Fibroblast of lung (primary cell): Measurements from ENCODE around the gene IGFLR1. TPM values are rescaled to one million over a fixed set of nuclear protein-coding genes. Genes with fewer than 3 reads are reported as not detected.

Experiments used
- DNase-seq, 2 donors: peaks; one replicate each; pipeline versions ENCODE4 v3.0.0 to v3.0.0-alpha.2; 2010; ENCODE audit warnings: low read depth in 2 of 2
- H2AFZ ChIP-seq: 2 replicates; pipeline ENCODE4 v1.5.1; 2012; ENCODE audit warnings: low read length, control low read depth, inconsistent platforms
- H3K27ac ChIP-seq: 2 replicates; pipeline ENCODE4 v1.5.1; 2011; ENCODE audit warnings: low read length, control low read depth; ENCODE audit not compliant: insufficient read depth
- H3K27me3 ChIP-seq: 2 replicates; pipeline ENCODE4 v1.5.1; 2011; ENCODE audit warnings: mild to moderate bottlenecking, low read length; ENCODE audit not compliant: control insufficient read depth, insufficient read depth
- H3K36me3 ChIP-seq: 2 replicates; pipeline ENCODE4 v1.5.1; 2011; ENCODE audit warnings: low read length; ENCODE audit not compliant: control insufficient read depth, insufficient read depth
- H3K4me1 ChIP-seq: 2 replicates; pipeline ENCODE4 v1.5.1; 2011; ENCODE audit warnings: low read length; ENCODE audit not compliant: control insufficient read depth, insufficient read depth; ENCODE audit errors: extremely low read depth
- H3K4me2 ChIP-seq: 2 replicates; pipeline ENCODE4 v1.5.1; 2011; ENCODE audit warnings: low read length, control low read depth; ENCODE audit not compliant: insufficient read depth; ENCODE audit errors: extremely low read depth
- H3K4me3 ChIP-seq, 4 experiments: fragments of 200-600 bp in 1 of 4; sonication (generic) in 1 of 4; replicated peaks in 1 of 4; 2 replicates each; pipeline ENCODE4 v1.5.1; 2011 to 2016; ENCODE audit warnings: low read length in 4 of 4, low read depth in 3 of 4, mild to moderate bottlenecking in 3 of 4, control low read depth in 2 of 4, inconsistent platforms in 1 of 4, mixed read lengths in 1 of 4; ENCODE audit not compliant: insufficient read depth in 1 of 4; ENCODE audit errors: control extremely low read depth in 1 of 4
- H3K79me2 ChIP-seq: 2 replicates; pipeline ENCODE4 v1.5.1; 2012; ENCODE audit warnings: mild to moderate bottlenecking, low read length, inconsistent platforms; ENCODE audit not compliant: control insufficient read depth, insufficient read depth
- H3K9ac ChIP-seq: 2 replicates; pipeline ENCODE4 v1.5.1; 2011; ENCODE audit warnings: mild to moderate bottlenecking, low read length, control low read depth; ENCODE audit not compliant: insufficient read depth
- H3K9me3 ChIP-seq: 2 replicates; pipeline ENCODE4 v1.5.1; 2012; ENCODE audit warnings: low read depth, low read length; ENCODE audit not compliant: control insufficient read depth, insufficient read depth
- H4K20me1 ChIP-seq: 2 replicates; pipeline ENCODE4 v1.5.1; 2011; ENCODE audit warnings: low read length; ENCODE audit not compliant: control insufficient read depth, insufficient read depth; ENCODE audit errors: extremely low read depth
- EZH2 ChIP-seq: IDR thresholded peaks from 2 replicates; pipeline ENCODE4 v1.5.1; 2012; ENCODE audit warnings: low read length, control low read depth, mild to moderate bottlenecking; ENCODE audit errors: missing control alignments
- polyA plus RNA-seq, 2 donors: library from polyadenylated mRNA; depleted of rRNA in 1 of 2; stranded (reverse) in 1 of 2; unstranded in 1 of 2; fragments of >200 nt; gene quantifications; 2 replicates each; pipeline ENCODE4 v1.2.1, GENCODE V29; 2011 to 2012; ENCODE audit warnings: missing spikeins in 1 of 2
- total RNA-seq: library from RNA; depleted of rRNA; stranded (reverse); fragments of >200 nt; gene quantifications from 2 replicates; pipeline ENCODE4 v1.2.1, GENCODE V29; 2014
- TF ChIP-seq, protein P1 (sequence below), 2 donors: IDR thresholded peaks in 1 of 2; conservative IDR thresholded peaks in 1 of 2; 1 replicate in 1 of 2; 2 replicates in 1 of 2; pipeline ENCODE4 v1.5.1; 2011 to 2012; ENCODE audit warnings: low read length in 2 of 2, control low read depth in 1 of 2, inconsistent platforms in 1 of 2, low read depth in 1 of 2, mild to moderate bottlenecking in 1 of 2

The IGFLR1 gene
- total and polyA plus RNA-seq, 2 donors (not counting 1 experiment from before 2014, with no cell fraction given) = 0.17 to 0.75 TPM

DNA sequence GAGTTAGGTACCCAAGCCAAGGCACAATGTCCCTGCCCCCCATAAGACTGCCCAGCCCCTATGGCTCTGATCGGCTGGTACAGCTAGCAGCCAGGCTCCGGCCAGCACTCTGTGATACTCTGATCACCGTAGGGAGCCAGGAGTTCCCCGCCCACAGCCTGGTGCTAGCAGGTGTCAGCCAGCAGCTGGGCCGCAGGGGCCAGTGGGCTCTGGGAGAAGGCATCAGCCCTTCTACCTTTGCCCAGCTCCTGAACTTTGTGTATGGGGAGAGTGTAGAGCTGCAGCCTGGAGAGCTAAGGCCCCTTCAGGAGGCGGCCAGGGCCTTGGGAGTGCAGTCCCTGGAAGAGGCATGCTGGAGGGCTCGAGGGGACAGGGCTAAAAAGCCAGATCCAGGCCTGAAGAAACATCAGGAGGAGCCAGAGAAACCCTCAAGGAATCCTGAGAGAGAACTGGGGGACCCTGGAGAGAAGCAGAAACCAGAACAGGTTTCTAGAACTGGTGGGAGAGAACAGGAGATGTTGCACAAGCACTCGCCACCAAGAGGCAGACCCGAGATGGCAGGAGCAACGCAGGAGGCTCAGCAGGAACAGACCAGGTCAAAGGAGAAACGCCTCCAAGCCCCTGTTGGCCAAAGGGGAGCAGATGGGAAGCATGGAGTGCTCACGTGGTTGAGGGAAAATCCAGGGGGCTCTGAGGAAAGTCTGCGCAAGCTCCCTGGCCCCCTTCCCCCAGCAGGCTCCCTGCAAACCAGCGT is 27.5 kb downstream of the IGFLR1 start:
- Histone ChIP-seq H3K9ac (no peak overlapping the region), H3K79me2 (peaks cover 16% of the 10 kb centered on the region), H3K9me3 (no peaks in the 10 kb centered on the region), H3K4me2 (no peak overlapping the region), H4K20me1 (no peaks in the 10 kb centered on the region), H3K36me3 (peaks cover 3% of the 10 kb centered on the region), H2AFZ (no peak overlapping the region), H3K4me3 (no peak overlapping the region), H3K27me3 (peaks cover 2% of the 10 kb centered on the region), H3K4me1 (peaks cover 9% of the 10 kb centered on the region), H3K27ac (no peak overlapping the region)
- DNase-seq = no peak
- TF ChIP-seq, protein P1, sequence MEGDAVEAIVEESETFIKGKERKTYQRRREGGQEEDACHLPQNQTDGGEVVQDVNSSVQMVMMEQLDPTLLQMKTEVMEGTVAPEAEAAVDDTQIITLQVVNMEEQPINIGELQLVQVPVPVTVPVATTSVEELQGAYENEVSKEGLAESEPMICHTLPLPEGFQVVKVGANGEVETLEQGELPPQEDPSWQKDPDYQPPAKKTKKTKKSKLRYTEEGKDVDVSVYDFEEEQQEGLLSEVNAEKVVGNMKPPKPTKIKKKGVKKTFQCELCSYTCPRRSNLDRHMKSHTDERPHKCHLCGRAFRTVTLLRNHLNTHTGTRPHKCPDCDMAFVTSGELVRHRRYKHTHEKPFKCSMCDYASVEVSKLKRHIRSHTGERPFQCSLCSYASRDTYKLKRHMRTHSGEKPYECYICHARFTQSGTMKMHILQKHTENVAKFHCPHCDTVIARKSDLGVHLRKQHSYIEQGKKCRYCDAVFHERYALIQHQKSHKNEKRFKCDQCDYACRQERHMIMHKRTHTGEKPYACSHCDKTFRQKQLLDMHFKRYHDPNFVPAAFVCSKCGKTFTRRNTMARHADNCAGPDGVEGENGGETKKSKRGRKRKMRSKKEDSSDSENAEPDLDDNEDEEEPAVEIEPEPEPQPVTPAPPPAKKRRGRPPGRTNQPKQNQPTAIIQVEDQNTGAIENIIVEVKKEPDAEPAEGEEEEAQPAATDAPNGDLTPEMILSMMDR (conservative IDR thresholded peaks at IDR 0.05 in 1 of 2, IDR thresholded peaks at IDR 0.05 in 1 of 2; ENCODE audit: low read depth in 1 of 2, low read length in 2 of 2) = no peak
- no peak for TF ChIP-seq EZH2

DNA sequence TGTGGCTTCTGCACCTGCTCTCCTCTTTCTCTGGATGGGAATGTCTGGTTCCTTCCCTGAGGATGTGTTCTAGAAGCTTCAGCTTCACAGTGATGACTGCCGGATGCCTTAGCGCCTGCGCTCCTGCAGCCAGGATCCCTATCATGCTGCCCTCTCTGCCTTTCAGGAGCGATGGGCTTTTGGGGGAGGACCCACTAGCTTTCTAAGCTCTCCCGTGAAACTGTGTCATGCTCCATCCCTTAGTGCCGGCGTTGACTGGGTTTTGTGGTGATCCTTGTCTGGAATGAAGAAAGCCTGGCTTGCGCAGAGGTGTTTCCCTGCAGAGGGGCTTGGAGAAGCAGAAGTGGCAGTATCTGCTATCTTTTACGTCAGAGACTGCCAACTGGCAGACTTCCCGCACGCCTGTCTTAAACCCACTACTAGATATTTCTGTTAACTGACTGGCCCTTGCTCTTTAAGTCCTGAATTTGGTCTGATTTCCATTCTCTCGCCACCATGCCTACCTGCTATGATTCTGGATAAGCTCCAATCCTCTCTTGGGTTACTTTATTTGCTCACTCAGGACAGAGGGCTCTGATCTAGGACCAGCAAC is 28.3 kb downstream of the IGFLR1 start:
- H2AFZ ChIP-seq = no peak overlapping the region
- no peak for TF ChIP-seq EZH2
- TF ChIP-seq, protein P1 (conservative IDR thresholded peaks at IDR 0.05 in 1 of 2, IDR thresholded peaks at IDR 0.05 in 1 of 2; ENCODE audit: low read depth in 1 of 2, low read length in 2 of 2) = no peak
- no peak for DNase-seq
- H3K79me2 ChIP-seq = peaks cover 9% of the 10 kb centered on the region
- no peaks in the 10 kb centered on the region for H4K20me1 ChIP-seq
- no peaks in the 10 kb centered on the region for H3K9me3 ChIP-seq
- no peak overlapping the region for H3K4me3 ChIP-seq
- H3K27ac ChIP-seq = no peak overlapping the region
- H3K9ac ChIP-seq = no peak overlapping the region
- H3K27me3 ChIP-seq = peaks cover 2% of the 10 kb centered on the region
- peaks cover 4% of the 10 kb centered on the region for H3K4me1 ChIP-seq
- no peaks in the 10 kb centered on the region for H3K36me3 ChIP-seq
- H3K4me2 ChIP-seq = no peak overlapping the region

DNA sequence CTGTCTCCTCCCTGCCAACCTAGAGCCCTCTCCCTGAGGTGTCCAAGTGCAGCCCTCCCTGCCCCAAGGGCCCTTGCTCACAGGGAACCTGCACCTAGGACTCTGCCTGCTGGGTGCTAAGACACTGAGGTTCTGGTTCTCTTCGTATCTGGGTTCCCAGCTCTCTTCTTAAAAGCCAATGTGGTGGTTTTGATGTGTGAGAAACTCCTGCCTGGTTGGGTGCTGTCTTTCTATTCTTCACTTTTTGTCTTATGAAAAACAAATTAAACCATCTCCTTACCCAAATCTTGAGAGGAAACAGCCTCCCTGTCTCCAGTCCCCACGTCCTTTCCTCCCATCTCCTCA is 28.8 kb downstream of the IGFLR1 start:
- Histone ChIP-seq H3K79me2 (peaks cover 3% of the 10 kb centered on the region), H3K9ac (no peak overlapping the region), H3K36me3 (no peaks in the 10 kb centered on the region), H4K20me1 (no peaks in the 10 kb centered on the region), H3K4me3 (no peak overlapping the region), H3K27me3 (peaks cover 2% of the 10 kb centered on the region), H3K4me1 (peaks cover 3% of the 10 kb centered on the region), H2AFZ (no peak overlapping the region), H3K9me3 (no peaks in the 10 kb centered on the region), H3K4me2 (no peak overlapping the region), H3K27ac (no peak overlapping the region)
- DNase-seq = no peak
- TF ChIP-seq EZH2 = no peak
- TF ChIP-seq, protein P1 (conservative IDR thresholded peaks at IDR 0.05 in 1 of 2, IDR thresholded peaks at IDR 0.05 in 1 of 2; ENCODE audit: low read depth in 1 of 2, low read length in 2 of 2) = no peak
